Central memory CD8-positive, alpha-beta T cell (primary cell): ENCODE results near the gene CYTH1.

Experiments used
- ATAC-seq: fragments of 150-1000 bp; cut with Tn5 transposase; replicated peaks from 2 replicates; pipeline ENCODE4 v1.10.0; 2022; ENCODE audit warnings: mild to moderate bottlenecking, moderate FRiP score, moderate number of reproducible peaks; ENCODE audit not compliant: poor library complexity, severe bottlenecking; ENCODE audit errors: extremely low read depth
- DNase-seq, 2 donors: peaks; one replicate each; pipeline ENCODE4 v3.0.0; 2021; ENCODE audit warnings: low spot score in 2 of 2
- H3K27ac Mint-ChIP-seq: one replicate; pipeline ENCODE4 v1.8.0; 2022; ENCODE audit warnings: low read depth, mild to moderate bottlenecking, moderate library complexity, mixed read lengths
- H3K27me3 Mint-ChIP-seq: one replicate; pipeline ENCODE4 v1.8.0; 2022; ENCODE audit warnings: mixed read lengths
- H3K36me3 Mint-ChIP-seq: one replicate; pipeline ENCODE4 v1.8.0; 2022; ENCODE audit warnings: mild to moderate bottlenecking, moderate library complexity, mixed read lengths; ENCODE audit not compliant: insufficient read depth
- H3K4me1 Mint-ChIP-seq: one replicate; pipeline ENCODE4 v1.8.0; 2022; ENCODE audit warnings: mixed read lengths
- H3K4me3 Mint-ChIP-seq: one replicate; pipeline ENCODE4 v1.8.0; 2022; ENCODE audit warnings: mild to moderate bottlenecking, moderate library complexity, mixed read lengths
- H3K9me3 Mint-ChIP-seq: one replicate; pipeline ENCODE4 v1.8.0; 2022; ENCODE audit warnings: mixed read lengths

CYTH1 gene

GRCh38 chr17:78689029-78689428, 93.0 kb downstream of the CYTH1 start:
- no peaks in the 10 kb centered on the region for H3K27me3 Mint-ChIP-seq
- peak; percentile 28 for ATAC-seq
- H3K27ac Mint-ChIP-seq: no peak overlapping the region
- no peaks in the 10 kb centered on the region for H3K9me3 Mint-ChIP-seq
- H3K4me3 Mint-ChIP-seq: no peak overlapping the region
- peaks cover 18% of the 10 kb centered on the region for H3K4me1 Mint-ChIP-seq
- peaks cover 75% of the 10 kb centered on the region for H3K36me3 Mint-ChIP-seq
- no peak for DNase-seq

GRCh38 chr17:78687944-78688343, 94.1 kb downstream of the CYTH1 start:
- Mint-ChIP-seq H3K4me3 (no peak overlapping the region), H3K36me3 (peaks cover 75% of the 10 kb centered on the region), H3K4me1 (peaks cover 22% of the 10 kb centered on the region), H3K27ac (no peak overlapping the region), H3K27me3 (no peaks in the 10 kb centered on the region), H3K9me3 (no peaks in the 10 kb centered on the region)
- DNase-seq (no peak), ATAC-seq (no peak)

GRCh38 chr17:78687125-78687524, 94.9 kb downstream of the CYTH1 start:
- ATAC-seq: no peak
- DNase-seq: no peak
- Mint-ChIP-seq H3K27ac (no peak overlapping the region), H3K36me3 (peaks cover 72% of the 10 kb centered on the region), H3K9me3 (no peaks in the 10 kb centered on the region), H3K27me3 (no peaks in the 10 kb centered on the region), H3K4me1 (peaks cover 22% of the 10 kb centered on the region), H3K4me3 (no peak overlapping the region)

GRCh38 chr17:78684026-78684425, 98.0 kb downstream of the CYTH1 start:
- ATAC-seq (no peak), DNase-seq (no peak)
- H3K27me3 Mint-ChIP-seq: no peaks in the 10 kb centered on the region
- no peak overlapping the region for H3K27ac Mint-ChIP-seq
- peaks cover 8% of the 10 kb centered on the region for H3K4me1 Mint-ChIP-seq
- H3K4me3 Mint-ChIP-seq: no peak overlapping the region
- H3K9me3 Mint-ChIP-seq: no peaks in the 10 kb centered on the region
- peaks cover 79% of the 10 kb centered on the region for H3K36me3 Mint-ChIP-seq

GRCh38 chr17:78683408-78683961, 98.6 kb downstream of the CYTH1 start:
- H3K4me1 Mint-ChIP-seq: peaks cover 7% of the 10 kb centered on the region
- no peak overlapping the region for H3K4me3 Mint-ChIP-seq
- no peak for ATAC-seq
- H3K27me3 Mint-ChIP-seq: no peaks in the 10 kb centered on the region
- no peak for DNase-seq
- peaks cover 79% of the 10 kb centered on the region for H3K36me3 Mint-ChIP-seq
- peak overlapping the region; percentile 79 for H3K27ac Mint-ChIP-seq
- H3K9me3 Mint-ChIP-seq: no peaks in the 10 kb centered on the region

- no peaks in the 10 kb centered on the region for H3K9me3 Mint-ChIP-seq
- H3K4me3 Mint-ChIP-seq: no peak overlapping the region
- DNase-seq: no peak
- H3K4me1 Mint-ChIP-seq: peaks cover 7% of the 10 kb centered on the region
- H3K27me3 Mint-ChIP-seq: no peaks in the 10 kb centered on the region
- H3K36me3 Mint-ChIP-seq: peaks cover 78% of the 10 kb centered on the region
- peak overlapping the region; percentile 79 for H3K27ac Mint-ChIP-seq
- no peak for ATAC-seq
Observed at GRCh38 chr17:78682363-78682762, 99.7 kb downstream of the CYTH1 start.

GRCh38 chr17:78680436-78680835, 101.6 kb downstream of the CYTH1 start:
- Mint-ChIP-seq H3K27me3 (no peaks in the 10 kb centered on the region), H3K36me3 (peaks cover 88% of the 10 kb centered on the region), H3K27ac (no peak overlapping the region), H3K4me3 (no peak overlapping the region), H3K9me3 (no peaks in the 10 kb centered on the region), H3K4me1 (peaks cover 7% of the 10 kb centered on the region)
- ATAC-seq (no peak), DNase-seq (no peak)

GRCh38 chr17:78679495-78680395, 102.3 kb downstream of the CYTH1 start:
- Mint-ChIP-seq H3K9me3 (no peaks in the 10 kb centered on the region), H3K4me1 (peaks cover 7% of the 10 kb centered on the region), H3K36me3 (peaks cover 89% of the 10 kb centered on the region), H3K27ac (peak overlapping the region; percentile 37), H3K27me3 (no peaks in the 10 kb centered on the region), H3K4me3 (no peak overlapping the region)
- DNase-seq (no peak), ATAC-seq (no peak)

- DNase-seq (no peak), ATAC-seq (no peak)
- H3K36me3 Mint-ChIP-seq: peaks cover 87% of the 10 kb centered on the region
- peak overlapping the region; percentile 20 for H3K4me3 Mint-ChIP-seq
- no peaks in the 10 kb centered on the region for H3K27me3 Mint-ChIP-seq
- peaks cover 7% of the 10 kb centered on the region for H3K4me1 Mint-ChIP-seq
- no peaks in the 10 kb centered on the region for H3K9me3 Mint-ChIP-seq
- peak overlapping the region; percentile 37 for H3K27ac Mint-ChIP-seq
Observed at GRCh38 chr17:78678711-78679110, 103.4 kb downstream of the CYTH1 start.

GRCh38 chr17:78678222-78678557, 103.9 kb downstream of the CYTH1 start:
- Mint-ChIP-seq H3K27me3 (no peaks in the 10 kb centered on the region), H3K27ac (no peak overlapping the region), H3K4me3 (no peak overlapping the region), H3K36me3 (peaks cover 87% of the 10 kb centered on the region), H3K9me3 (no peaks in the 10 kb centered on the region), H3K4me1 (peaks cover 8% of the 10 kb centered on the region)
- no peak for DNase-seq
- no peak for ATAC-seq

- ATAC-seq (no peak), DNase-seq (no peak)
- Mint-ChIP-seq H3K36me3 (peaks cover 85% of the 10 kb centered on the region), H3K27me3 (no peaks in the 10 kb centered on the region), H3K9me3 (no peaks in the 10 kb centered on the region), H3K4me3 (no peak overlapping the region), H3K4me1 (peaks cover 6% of the 10 kb centered on the region), H3K27ac (no peak overlapping the region)
Observed at GRCh38 chr17:78677303-78678221, 104.5 kb downstream of the CYTH1 start.

GRCh38 chr17:78676412-78677302, 105.4 kb downstream of the CYTH1 start:
- H3K9me3 Mint-ChIP-seq: no peaks in the 10 kb centered on the region
- H3K27ac Mint-ChIP-seq: peak overlapping the region; percentile 80
- no peaks in the 10 kb centered on the region for H3K27me3 Mint-ChIP-seq
- H3K36me3 Mint-ChIP-seq: peaks cover 85% of the 10 kb centered on the region
- H3K4me1 Mint-ChIP-seq: peaks cover 6% of the 10 kb centered on the region
- DNase-seq: no peak
- ATAC-seq: no peak
- H3K4me3 Mint-ChIP-seq: no peak overlapping the region
